Suprapubic skin (tissue), 3 donors: ENCODE data around the gene FILIP1L.

ENCODE experiments used
- CTCF ChIP-seq, 2 donors: fragments of 200-600 bp in 1 of 2; fragments of 450-650 bp in 1 of 2; sonication (generic) in 1 of 2; IDR thresholded peaks; one replicate each; pipeline ENCODE4 v1.5.1; 2016 to 2019; ENCODE audit warnings: antibody characterized with exemption in 2 of 2, mild to moderate bottlenecking in 1 of 2, moderate library complexity in 1 of 2
- EP300 ChIP-seq: sonication (generic); formaldehyde crosslinking; IDR thresholded peaks from one replicate; pipeline ENCODE4 v1.6.1; 2017; ENCODE audit warnings: antibody characterized with exemption

- TF ChIP-seq CTCF (IDR thresholded peaks at IDR 0.05), result no peak
- TF ChIP-seq EP300, result no peak
These were observed 258.4 kb downstream of the FILIP1L start for GRCh38 chr3:99855900-99856299.
